H9 (cell line): ENCODE measurements around the gene PHACTR1. TPM values are rescaled to one million over a fixed set of nuclear protein-coding genes. Genes with fewer than 3 reads are reported as not detected.
"Not testable (repeated sequence)": the region's sequence is repeated elsewhere in the genome, so short reads cannot be mapped to it uniquely, and the experiment has no call there.

ENCODE experiments used
- DNase-seq: peaks from one replicate; pipeline ENCODE4 v3.0.0-alpha.2; 2017
- H2AFZ ChIP-seq: one replicate; pipeline ENCODE4 v1.6.1; 2013; ENCODE audit warnings: mild to moderate bottlenecking, low read length, control low read depth, moderate library complexity
- H2AK5ac ChIP-seq: 2 replicates; pipeline ENCODE4 v1.6.1; 2013; ENCODE audit warnings: low read length, control low read depth, mixed read lengths; ENCODE audit not compliant: insufficient read length
- H2BK120ac ChIP-seq: one replicate; pipeline ENCODE4 v1.6.1; 2013; ENCODE audit warnings: low read depth, mild to moderate bottlenecking, low read length, control low read depth, inconsistent platforms; ENCODE audit not compliant: poor library complexity, severe bottlenecking
- H2BK12ac ChIP-seq: 2 replicates; pipeline ENCODE4 v1.6.1; 2013; ENCODE audit warnings: low read length, control low read depth, mixed read lengths, low read depth; ENCODE audit not compliant: insufficient read length
- H2BK15ac ChIP-seq: 2 replicates; pipeline ENCODE4 v1.6.1; 2013; ENCODE audit warnings: low read depth, low read length, control low read depth
- H2BK20ac ChIP-seq: one replicate; pipeline ENCODE4 v1.6.1; 2013; ENCODE audit warnings: low read depth, mild to moderate bottlenecking, low read length, control low read depth, inconsistent platforms; ENCODE audit not compliant: poor library complexity, severe bottlenecking
- H2BK5ac ChIP-seq: 2 replicates; pipeline ENCODE4 v1.6.1; 2013; ENCODE audit warnings: low read length, control low read depth, mixed read lengths; ENCODE audit not compliant: insufficient read length
- H3K14ac ChIP-seq: 2 replicates; pipeline ENCODE4 v1.6.1; 2013; ENCODE audit warnings: low read length, control low read depth; ENCODE audit not compliant: insufficient read depth
- H3K18ac ChIP-seq: 2 replicates; pipeline ENCODE4 v1.6.1; 2013; ENCODE audit warnings: low read depth, mild to moderate bottlenecking, mixed read lengths, low read length, control low read depth; ENCODE audit not compliant: insufficient read length
- H3K23ac ChIP-seq: 2 replicates; pipeline ENCODE4 v1.6.1; 2013; ENCODE audit warnings: low read length, control low read depth, mixed read lengths, low read depth; ENCODE audit not compliant: insufficient read length
- H3K23me2 ChIP-seq: 2 replicates; pipeline ENCODE4 v1.6.1; 2013; ENCODE audit warnings: low read depth, mild to moderate bottlenecking, mixed read lengths, low read length, control low read depth; ENCODE audit not compliant: insufficient read length, poor library complexity, severe bottlenecking
- H3K27ac ChIP-seq: 2 replicates; pipeline ENCODE4 v1.5.1; 2013; ENCODE audit warnings: low read length, control low read depth, mixed read lengths, low read depth; ENCODE audit not compliant: insufficient read length
- H3K27me3 ChIP-seq: 2 replicates; pipeline ENCODE4 v1.6.1; 2013; ENCODE audit warnings: low read length, control low read depth, inconsistent platforms; ENCODE audit not compliant: insufficient read depth
- H3K4ac ChIP-seq: 2 replicates; pipeline ENCODE4 v1.6.1; 2013; ENCODE audit warnings: low read depth, mild to moderate bottlenecking, control low read depth, inconsistent platforms, low read length, moderate library complexity
- H3K4me1 ChIP-seq: 2 replicates; pipeline ENCODE4 v1.6.1; 2013; ENCODE audit warnings: low read length, control low read depth, inconsistent platforms; ENCODE audit not compliant: insufficient read depth
- H3K4me2 ChIP-seq: 2 replicates; pipeline ENCODE4 v1.6.1; 2013; ENCODE audit warnings: low read length, control low read depth, mixed read lengths; ENCODE audit not compliant: insufficient read length, insufficient read depth
- H3K56ac ChIP-seq: 2 replicates; pipeline ENCODE4 v1.6.1; 2013; ENCODE audit warnings: low read depth, mild to moderate bottlenecking, mixed read lengths, low read length, control low read depth; ENCODE audit not compliant: insufficient read length
- H3K79me1 ChIP-seq: 2 replicates; pipeline ENCODE4 v1.6.1; 2013; ENCODE audit warnings: low read depth, mild to moderate bottlenecking, moderate library complexity, low read length, control low read depth, inconsistent platforms; ENCODE audit not compliant: insufficient read depth, poor library complexity, severe bottlenecking
- H3K79me2 ChIP-seq: 2 replicates; pipeline ENCODE4 v1.6.1; 2013; ENCODE audit warnings: low read length, control low read depth, inconsistent platforms; ENCODE audit not compliant: insufficient read depth
- H3K9ac ChIP-seq: 2 replicates; pipeline ENCODE4 v1.6.1; 2013; ENCODE audit warnings: low read length, control low read depth, mixed read lengths; ENCODE audit not compliant: insufficient read length; ENCODE audit errors: extremely low read depth
- H3K9me3 ChIP-seq: one replicate; pipeline ENCODE4 v1.6.1; 2013; ENCODE audit warnings: low read depth, low read length, inconsistent platforms; ENCODE audit not compliant: control insufficient read depth
- H3T11ph ChIP-seq: one replicate; pipeline ENCODE4 v1.6.1; 2013; ENCODE audit warnings: mild to moderate bottlenecking, low read length, control low read depth, inconsistent platforms
- H4K20me1 ChIP-seq: one replicate; pipeline ENCODE4 v1.6.1; 2013; ENCODE audit not compliant: control insufficient read depth, insufficient read length, insufficient read depth
- H4K5ac ChIP-seq: 2 replicates; pipeline ENCODE4 v1.6.1; 2013; ENCODE audit warnings: low read depth, mild to moderate bottlenecking, mixed read lengths, low read length, control low read depth; ENCODE audit not compliant: insufficient read length
- H4K8ac ChIP-seq: replicated peaks from 2 replicates; pipeline ENCODE4 v1.6.1; 2013; ENCODE audit warnings: low read length, control low read depth, mixed read lengths, low read depth; ENCODE audit not compliant: insufficient read length
- H4K91ac ChIP-seq: 2 replicates; pipeline ENCODE4 v1.6.1; 2013; ENCODE audit warnings: low read depth, mild to moderate bottlenecking, moderate library complexity, mixed read lengths, low read length, control low read depth; ENCODE audit not compliant: insufficient read length
- H3K27ac Mint-ChIP-seq, 3 experiments: 2 replicates in 2 of 3; 3 replicates in 1 of 3; pipeline ENCODE4 v1.8.0; 2020 to 2021; ENCODE audit warnings: mixed read lengths in 3 of 3, mild to moderate bottlenecking in 1 of 3, moderate library complexity in 1 of 3
- H3K27me3 Mint-ChIP-seq: 2 replicates; pipeline ENCODE4 v1.8.0; 2021; ENCODE audit warnings: low read depth, mild to moderate bottlenecking, moderate library complexity, mixed read lengths
- H3K36me3 Mint-ChIP-seq, 3 experiments: 2 replicates in 2 of 3; 3 replicates in 1 of 3; pipeline ENCODE4 v1.8.0; 2020 to 2021; ENCODE audit warnings: low read depth in 3 of 3, mixed read lengths in 3 of 3; ENCODE audit not compliant: insufficient read depth in 1 of 3
- H3K4me1 Mint-ChIP-seq, 2 experiments: 2 replicates each; pipeline ENCODE4 v1.8.0; 2020; ENCODE audit warnings: mixed read lengths in 2 of 2
- H3K4me3 Mint-ChIP-seq, 2 experiments: 2 replicates in 1 of 2; 3 replicates in 1 of 2; pipeline ENCODE4 v1.8.0; 2020 to 2021; ENCODE audit warnings: mild to moderate bottlenecking in 2 of 2, mixed read lengths in 2 of 2, moderate library complexity in 1 of 2
- H3K9me3 Mint-ChIP-seq, 2 experiments: 2 replicates in 1 of 2; 3 replicates in 1 of 2; pipeline ENCODE4 v1.8.0; 2020; ENCODE audit warnings: mild to moderate bottlenecking in 2 of 2, mixed read lengths in 2 of 2, moderate library complexity in 1 of 2
- WGBS: extraction: QIAGEN DNeasy Blood & Tissue Kit; methylation state at CpG from one replicate; pipeline ENCODE4 v1.1.7; 2013; ENCODE audit warnings: missing lambda C conversion rate, low lambda C conversion rate, mixed read lengths; ENCODE audit not compliant: insufficient read length; ENCODE audit errors: extremely low coverage; 5-methylcytosine and 5-hydroxymethylcytosine counted together
- total RNA-seq: library from RNA; stranded (reverse); gene quantifications from 2 replicates; pipeline ENCODE4 v1.2.1, GENCODE V29; 2021
- TF ChIP-seq, protein P1 (sequence below): fragments of 200-600 bp; sonication (generic); conservative IDR thresholded peaks from 3 replicates; pipeline ENCODE4 v1.8.0; 2021; ENCODE audit warnings: antibody characterized with exemption, mild to moderate bottlenecking

PHACTR1 gene
- total RNA-seq, 1 experiment from 2014 or later: 15.9 TPM

DNA sequence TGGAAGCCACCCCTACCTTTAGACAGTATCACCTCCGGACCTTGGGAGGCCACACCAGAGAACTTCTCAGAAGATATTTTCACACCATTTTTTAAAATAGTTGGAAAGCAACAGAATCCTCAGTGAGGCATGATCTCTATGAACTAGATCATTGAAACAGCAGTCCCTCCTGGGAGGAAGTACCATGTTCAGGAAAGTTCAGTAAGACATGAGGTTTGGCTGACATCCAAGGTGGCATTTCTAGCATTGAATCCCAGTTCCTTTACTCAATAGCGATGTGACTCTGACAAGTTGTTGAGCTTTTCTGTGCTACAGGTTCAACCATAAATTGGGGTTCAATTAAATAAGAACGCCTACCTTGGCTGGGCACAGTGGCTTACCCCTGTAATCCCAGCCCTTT, 442.7 kb downstream of the PHACTR1 start:
- H3K27ac ChIP-seq: no peak overlapping the region
- WGBS: no CpG with 5 or more reads among the region's 3 CpGs
- H4K91ac ChIP-seq: no peak overlapping the region
- H2BK120ac ChIP-seq: no peak overlapping the region
- no peak overlapping the region for H4K8ac ChIP-seq
- no peak overlapping the region for H3K4me2 ChIP-seq
- no peak overlapping the region for H3K4ac ChIP-seq
- H2BK20ac ChIP-seq: no peak overlapping the region
- H2BK15ac ChIP-seq: no peak overlapping the region
- H3K27me3 ChIP-seq: no peaks in the 10 kb centered on the region
- Mint-ChIP-seq H3K9me3 (no peaks in the 10 kb centered on the region), H3K36me3 (no peaks in the 10 kb centered on the region), H3K4me1 (peaks cover 2 to 10% of the 10 kb centered on the region in 2 experiments; a peak in 3 of 4 replicates), H3K4me3 (no peak overlapping the region), H3K27me3 (peaks cover 1% of the 10 kb centered on the region; the same call in 1 of the 2 replicates), H3K27ac (no peak overlapping the region)
- H3K9ac ChIP-seq: no peak overlapping the region
- no peaks in the 10 kb centered on the region for H3K23me2 ChIP-seq
- no peak overlapping the region for H3K56ac ChIP-seq
- no peaks in the 10 kb centered on the region for H4K20me1 ChIP-seq
- H2AK5ac ChIP-seq: no peak overlapping the region
- H3K14ac ChIP-seq: no peak overlapping the region
- H2BK12ac ChIP-seq: no peak overlapping the region
- no peaks in the 10 kb centered on the region for H3K79me2 ChIP-seq
- H2AFZ ChIP-seq: no peak overlapping the region
- no peaks in the 10 kb centered on the region for H3K4me1 ChIP-seq
- no peaks in the 10 kb centered on the region for H3K9me3 ChIP-seq
- no peak overlapping the region for H3T11ph ChIP-seq
- no peak overlapping the region for H4K5ac ChIP-seq
- H3K18ac ChIP-seq: no peak overlapping the region
- TF ChIP-seq, protein P1, sequence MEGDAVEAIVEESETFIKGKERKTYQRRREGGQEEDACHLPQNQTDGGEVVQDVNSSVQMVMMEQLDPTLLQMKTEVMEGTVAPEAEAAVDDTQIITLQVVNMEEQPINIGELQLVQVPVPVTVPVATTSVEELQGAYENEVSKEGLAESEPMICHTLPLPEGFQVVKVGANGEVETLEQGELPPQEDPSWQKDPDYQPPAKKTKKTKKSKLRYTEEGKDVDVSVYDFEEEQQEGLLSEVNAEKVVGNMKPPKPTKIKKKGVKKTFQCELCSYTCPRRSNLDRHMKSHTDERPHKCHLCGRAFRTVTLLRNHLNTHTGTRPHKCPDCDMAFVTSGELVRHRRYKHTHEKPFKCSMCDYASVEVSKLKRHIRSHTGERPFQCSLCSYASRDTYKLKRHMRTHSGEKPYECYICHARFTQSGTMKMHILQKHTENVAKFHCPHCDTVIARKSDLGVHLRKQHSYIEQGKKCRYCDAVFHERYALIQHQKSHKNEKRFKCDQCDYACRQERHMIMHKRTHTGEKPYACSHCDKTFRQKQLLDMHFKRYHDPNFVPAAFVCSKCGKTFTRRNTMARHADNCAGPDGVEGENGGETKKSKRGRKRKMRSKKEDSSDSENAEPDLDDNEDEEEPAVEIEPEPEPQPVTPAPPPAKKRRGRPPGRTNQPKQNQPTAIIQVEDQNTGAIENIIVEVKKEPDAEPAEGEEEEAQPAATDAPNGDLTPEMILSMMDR: no peak
- no peak overlapping the region for H2BK5ac ChIP-seq
- DNase-seq: no peak
- H3K23ac ChIP-seq: no peak overlapping the region
- H3K79me1 ChIP-seq: no peaks in the 10 kb centered on the region

DNA sequence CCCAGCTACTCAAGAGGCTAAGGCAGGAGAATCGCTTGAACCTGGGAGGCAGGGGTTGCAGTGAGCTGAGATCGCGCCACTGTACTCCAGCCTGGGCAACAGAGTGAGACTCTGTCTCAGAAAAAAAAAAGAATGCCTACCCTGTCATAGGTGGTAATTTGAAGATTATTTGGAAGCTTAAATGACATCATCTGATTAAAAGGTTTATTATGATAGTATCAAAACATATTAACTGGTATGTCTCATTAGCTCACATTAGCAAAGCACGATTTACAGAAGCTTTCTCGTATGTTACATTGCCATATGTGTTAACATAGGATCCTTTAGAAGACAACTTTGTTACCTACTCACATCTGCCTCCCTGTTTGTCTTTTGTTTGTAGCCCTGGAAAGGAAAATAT, 443.3 kb downstream of the PHACTR1 start:
- H3K4me3 Mint-ChIP-seq, H3K27me3 Mint-ChIP-seq, H3K4me1 ChIP-seq, H4K5ac ChIP-seq, H3K27ac ChIP-seq, H4K20me1 ChIP-seq, H3K56ac ChIP-seq, H3K27me3 ChIP-seq, H2BK5ac ChIP-seq, H3K23ac ChIP-seq, H2BK20ac ChIP-seq, H2AK5ac ChIP-seq, H2BK15ac ChIP-seq, H3K79me2 ChIP-seq, H3K9me3 ChIP-seq, H4K91ac ChIP-seq, H3K9ac ChIP-seq, H3K14ac ChIP-seq, H2BK12ac ChIP-seq, H3K27ac Mint-ChIP-seq, H3K4me2 ChIP-seq, H3K4ac ChIP-seq, H3K9me3 Mint-ChIP-seq, H3K18ac ChIP-seq, H3K36me3 Mint-ChIP-seq, H2AFZ ChIP-seq, H3T11ph ChIP-seq, H3K79me1 ChIP-seq, H3K4me1 Mint-ChIP-seq, H3K23me2 ChIP-seq, DNase-seq, H4K8ac ChIP-seq, H2BK120ac ChIP-seq: not testable (repeated sequence)
- WGBS: no CpG with 5 or more reads among the region's 5 CpGs
